ENCODE results near the gene EIF3F. TPM values are rescaled to one million over a fixed set of nuclear protein-coding genes. Genes with fewer than 3 reads are reported as not detected.

The EIF3F gene
- total RNA-seq (2011; cell fraction: chromatin; rRNA removed; ENCODE audit: low replicate concordance) = 69.6 and 84.0 TPM in 2 replicates
- 51.2 and 55.0 TPM in 2 replicates for total RNA-seq (2011; cell fraction: nucleolus; rRNA removed)
- 90.5 and 144 TPM in 2 replicates for total RNA-seq (2011; cell fraction: nucleoplasm; rRNA removed)
- total RNA-seq (2014; rRNA removed) (189 and 258 TPM in 2 replicates), total RNA-seq (2014; rRNA removed; fragmentation: Illumina TruSeq; extraction: Trizol) (168 and 174 TPM in 2 replicates), total RNA-seq (2015; rRNA removed; fragmentation: Illumina TruSeq; extraction: Trizol) (135 and 137 TPM in 2 replicates), total RNA-seq (2021) (254 and 259 TPM in 2 replicates), polyA plus RNA-seq (2011; rRNA removed) (68.6 and 86.1 TPM in 2 replicates), polyA plus RNA-seq (2014; fragmentation: Illumina TruSeq; extraction: Trizol) (232 and 237 TPM in 2 replicates), polyA plus RNA-seq (2014; fragmentation: Nextera tagmentation; extraction: Ambion mirVana) (10 to 100 TPM; 50.1 to 59.7 TPM), polyA plus RNA-seq (2014; rRNA removed) (92.3 and 114 TPM in 2 replicates), polyA minus RNA-seq (2011; rRNA and poly(A)+ RNA removed) (109 and 158 TPM in 2 replicates), Bru-seq, nascent RNA (percentile 82 among the genes with signal in this experiment), BruChase-seq, experiment 1, labeled RNA remaining after a 2-hour chase (percentile 76 among the genes with signal in this experiment), BruChase-seq, experiment 2, labeled RNA remaining after a 6-hour chase (percentile 76 among the genes with signal in this experiment)
- polyA plus RNA-seq (2011; cell fraction: cytosol; rRNA removed) = 138 and 276 TPM in 2 replicates
- polyA plus RNA-seq (2011; cell fraction: nucleus; rRNA removed) = 112 and 136 TPM in 2 replicates
- polyA plus RNA-seq (2012) = 209 and 427 TPM in 2 replicates
- polyA minus RNA-seq (2011; cell fraction: cytosol; rRNA and poly(A)+ RNA removed) = 133 and 178 TPM in 2 replicates
- polyA minus RNA-seq (2011; cell fraction: nucleus; rRNA and poly(A)+ RNA removed) = 35.4 and 57.6 TPM in 2 replicates
- long read RNA-seq, experiment 1, transcript EIF3F-201 (8 exons, 1,254 nt) = major isoform, 397 of 443 reads
- long read RNA-seq, experiment 1, transcript EIF3F-203 (3 exons, 609 nt) = minor isoform, 12 of 443 reads
- long read RNA-seq, experiment 1, partial matches to known transcripts = 19 of 443 reads
- long read RNA-seq, experiment 1, other reads (novel, unspliced or antisense) = 15 of 443 reads
- long read RNA-seq, experiment 2, transcript EIF3F-201 (8 exons, 1,254 nt) = major isoform, 452 of 517 reads
- long read RNA-seq, experiment 2, transcript EIF3F-203 (3 exons, 609 nt) = minor isoform, 6 of 517 reads
- long read RNA-seq, experiment 2, partial matches to known transcripts = 31 of 517 reads
- long read RNA-seq, experiment 2, other reads (novel, unspliced or antisense) = 28 of 517 reads
- long read RNA-seq, experiment 3, transcript EIF3F-201 (8 exons, 1,254 nt) = major isoform, 543 of 561 reads
- long read RNA-seq, experiment 3, partial matches to known transcripts = 3 of 561 reads
- long read RNA-seq, experiment 3, other reads (novel, unspliced or antisense) = 15 of 561 reads

DNA sequence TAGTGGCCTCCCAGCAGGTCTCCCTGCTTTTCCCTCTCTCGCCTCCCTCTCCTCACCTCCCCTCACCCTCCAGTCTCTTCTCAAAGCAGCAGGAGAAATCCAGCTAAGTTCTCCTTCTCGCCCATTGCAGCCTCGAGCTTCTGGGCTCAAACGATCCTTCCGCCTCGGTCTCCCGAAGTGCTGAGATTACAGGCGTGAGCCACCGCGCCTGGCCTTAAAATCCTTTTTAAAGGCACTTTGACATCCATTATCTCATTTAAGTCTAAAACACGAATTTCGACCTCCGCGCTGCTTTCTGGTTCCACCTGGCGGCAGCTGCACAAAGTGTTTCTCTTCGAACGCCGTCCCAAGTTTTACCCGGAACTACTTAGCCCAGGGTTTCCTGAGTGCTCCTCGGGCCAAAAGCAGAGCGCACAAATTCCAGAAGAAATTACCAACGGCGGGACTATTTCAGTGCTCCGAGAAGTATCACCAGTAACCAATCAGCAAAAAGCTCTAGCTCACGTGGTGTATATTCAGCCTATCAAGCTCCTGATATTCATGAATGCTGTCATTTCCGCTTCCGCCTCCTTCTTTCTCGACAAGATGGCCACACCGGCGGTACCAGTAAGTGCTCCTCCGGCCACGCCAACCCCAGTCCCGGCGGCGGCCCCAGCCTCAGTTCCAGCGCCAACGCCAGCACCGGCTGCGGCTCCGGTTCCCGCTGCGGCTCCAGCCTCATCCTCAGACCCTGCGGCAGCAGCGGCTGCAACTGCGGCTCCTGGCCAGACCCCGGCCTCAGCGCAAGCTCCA, at the start of gene EIF3F:
EIF3F (plus strand) TSS at position 570 of the 792 bp plus-strand sequence; CDS start at position 586, 16 bp downstream.
- Histone ChIP-seq H3K9me1 (ENCODE audit: control insufficient read depth, insufficient read depth, low read length) (no peaks in the 10 kb centered on the region), H4K20me1 (replicated peaks; ENCODE audit: control insufficient read depth, insufficient read depth, low read length) (no peaks in the 10 kb centered on the region; the same call in 1 of the 2 replicates), H3K9ac (ENCODE audit: insufficient read depth in 1 of 2, low read depth in 2 of 2, low read length in 2 of 2) (peak within 1 kb of the TSS; percentile 74 to 90), H3K36me3 (ENCODE audit: control insufficient read depth, insufficient read depth, low read length) (peaks cover 38% of the 10 kb centered on the region), H3K4me3 (peak within 1 kb of the TSS; percentile 53), H2AFZ (ENCODE audit: low read depth, low read length) (peak within 1 kb of the TSS; percentile 99), H3K27ac (ENCODE audit: extremely low read depth, low read depth, low read length) (peak within 1 kb of the TSS; percentile 64), H3K4me2 (ENCODE audit: insufficient read depth, low read length) (peak within 1 kb of the TSS; percentile 88), H3K9me3 (replicated peaks; ENCODE audit: control insufficient read depth, insufficient read depth, low read depth, low read length) (no peaks in the 10 kb centered on the region), H3K27me3 (ENCODE audit: control insufficient read depth in 2 of 2, insufficient read depth in 2 of 2, low read length in 2 of 2) (no peaks in the 10 kb centered on the region; a peak in 1 of 5 replicates), H3K4me1 (replicated peaks in 1 of 2; ENCODE audit: control insufficient read depth in 2 of 2, insufficient read depth in 2 of 2, low read length in 2 of 2) (peaks cover 0 to 10% of the 10 kb centered on the region in 2 experiments; a peak in 3 of 5 replicates), H3K79me2 (ENCODE audit: control insufficient read depth, insufficient read depth, low read length) (peaks cover 39% of the 10 kb centered on the region)
- ATAC-seq (peak; percentile 99), DNase-seq (ENCODE audit: extremely low read depth in 1 of 4, low spot score in 3 of 4) (peak; percentile 94 to 98 (median 96)), FAIRE-seq (peak; percentile 99)
- CTCF ChIA-PET (ENCODE audit: low intra/inter-chr PET ratio) = interaction anchor here (0.6 to 1.9 kb wide), 3 partner anchors 94 to 973 kb away, joined by 3 to 8 read pairs (median 5); no protein-coding TSS in a partner anchor
- under 1% methylated on average over 42 of the region's 47 CpGs for WGBS (ENCODE audit: insufficient coverage, low coverage, missing lambda C conversion rate)
- BruUV-seq (replicated peaks) = no TSS peak
- intact Hi-C loops (cut with micrococcal nuclease) (loop anchor here (1.0 kb wide), 1 partner anchor 95 kb away; no protein-coding TSS in a partner anchor), in situ Hi-C loops (cut with MboI) (no loop called here)
- POLR2A ChIA-PET = interaction anchor here (0.6 to 1.4 kb wide), 10 partner anchors 9 to 1142 kb away, joined by 3 to 9 read pairs (median 3); no protein-coding TSS in a partner anchor
- TF ChIP-seq VEZF1 (CRISPR knock-in tag; IDR thresholded peaks at IDR 0.05) (no peak), SMAD4 (CRISPR knock-in tag; conservative IDR thresholded peaks at IDR 0.05) (peak; percentile 59), XRCC5 (IDR thresholded peaks at IDR 0.05; ENCODE audit: low read depth, low read length) (peak; percentile 79), IFI16 (CRISPR knock-in tag; IDR thresholded peaks at IDR 0.05) (0 out of 2 replicates have a peak, but pooled peaks have one; percentile 10), BHLHE40 (IDR thresholded peaks at IDR 0.05; ENCODE audit: low read length) (peak; percentile 44; the same call in 1 of the 2 replicates), SNRNP70 (optimal IDR thresholded peaks at IDR 0.05; ENCODE audit: low read depth, low read length) (no peak), TFAM (CRISPR knock-in tag; conservative IDR thresholded peaks at IDR 0.05) (no peak)
- TF ChIP-seq, protein P1, sequence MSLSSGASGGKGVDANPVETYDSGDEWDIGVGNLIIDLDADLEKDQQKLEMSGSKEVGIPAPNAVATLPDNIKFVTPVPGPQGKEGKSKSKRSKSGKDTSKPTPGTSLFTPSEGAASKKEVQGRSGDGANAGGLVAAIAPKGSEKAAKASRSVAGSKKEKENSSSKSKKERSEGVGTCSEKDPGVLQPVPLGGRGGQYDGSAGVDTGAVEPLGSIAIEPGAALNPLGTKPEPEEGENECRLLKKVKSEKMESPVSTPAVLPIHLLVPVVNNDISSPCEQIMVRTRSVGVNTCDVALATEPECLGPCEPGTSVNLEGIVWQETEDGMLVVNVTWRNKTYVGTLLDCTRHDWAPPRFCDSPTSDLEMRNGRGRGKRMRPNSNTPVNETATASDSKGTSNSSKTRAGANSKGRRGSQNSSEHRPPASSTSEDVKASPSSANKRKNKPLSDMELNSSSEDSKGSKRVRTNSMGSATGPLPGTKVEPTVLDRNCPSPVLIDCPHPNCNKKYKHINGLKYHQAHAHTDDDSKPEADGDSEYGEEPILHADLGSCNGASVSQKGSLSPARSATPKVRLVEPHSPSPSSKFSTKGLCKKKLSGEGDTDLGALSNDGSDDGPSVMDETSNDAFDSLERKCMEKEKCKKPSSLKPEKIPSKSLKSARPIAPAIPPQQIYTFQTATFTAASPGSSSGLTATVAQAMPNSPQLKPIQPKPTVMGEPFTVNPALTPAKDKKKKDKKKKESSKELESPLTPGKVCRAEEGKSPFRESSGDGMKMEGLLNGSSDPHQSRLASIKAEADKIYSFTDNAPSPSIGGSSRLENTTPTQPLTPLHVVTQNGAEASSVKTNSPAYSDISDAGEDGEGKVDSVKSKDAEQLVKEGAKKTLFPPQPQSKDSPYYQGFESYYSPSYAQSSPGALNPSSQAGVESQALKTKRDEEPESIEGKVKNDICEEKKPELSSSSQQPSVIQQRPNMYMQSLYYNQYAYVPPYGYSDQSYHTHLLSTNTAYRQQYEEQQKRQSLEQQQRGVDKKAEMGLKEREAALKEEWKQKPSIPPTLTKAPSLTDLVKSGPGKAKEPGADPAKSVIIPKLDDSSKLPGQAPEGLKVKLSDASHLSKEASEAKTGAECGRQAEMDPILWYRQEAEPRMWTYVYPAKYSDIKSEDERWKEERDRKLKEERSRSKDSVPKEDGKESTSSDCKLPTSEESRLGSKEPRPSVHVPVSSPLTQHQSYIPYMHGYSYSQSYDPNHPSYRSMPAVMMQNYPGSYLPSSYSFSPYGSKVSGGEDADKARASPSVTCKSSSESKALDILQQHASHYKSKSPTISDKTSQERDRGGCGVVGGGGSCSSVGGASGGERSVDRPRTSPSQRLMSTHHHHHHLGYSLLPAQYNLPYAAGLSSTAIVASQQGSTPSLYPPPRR (CRISPR knock-in tag; IDR thresholded peaks at IDR 0.05; ENCODE audit: borderline replicate concordance) = no peak

All from K562 (cell line).